ENCODE data around the gene SH3TC1.

DNA sequence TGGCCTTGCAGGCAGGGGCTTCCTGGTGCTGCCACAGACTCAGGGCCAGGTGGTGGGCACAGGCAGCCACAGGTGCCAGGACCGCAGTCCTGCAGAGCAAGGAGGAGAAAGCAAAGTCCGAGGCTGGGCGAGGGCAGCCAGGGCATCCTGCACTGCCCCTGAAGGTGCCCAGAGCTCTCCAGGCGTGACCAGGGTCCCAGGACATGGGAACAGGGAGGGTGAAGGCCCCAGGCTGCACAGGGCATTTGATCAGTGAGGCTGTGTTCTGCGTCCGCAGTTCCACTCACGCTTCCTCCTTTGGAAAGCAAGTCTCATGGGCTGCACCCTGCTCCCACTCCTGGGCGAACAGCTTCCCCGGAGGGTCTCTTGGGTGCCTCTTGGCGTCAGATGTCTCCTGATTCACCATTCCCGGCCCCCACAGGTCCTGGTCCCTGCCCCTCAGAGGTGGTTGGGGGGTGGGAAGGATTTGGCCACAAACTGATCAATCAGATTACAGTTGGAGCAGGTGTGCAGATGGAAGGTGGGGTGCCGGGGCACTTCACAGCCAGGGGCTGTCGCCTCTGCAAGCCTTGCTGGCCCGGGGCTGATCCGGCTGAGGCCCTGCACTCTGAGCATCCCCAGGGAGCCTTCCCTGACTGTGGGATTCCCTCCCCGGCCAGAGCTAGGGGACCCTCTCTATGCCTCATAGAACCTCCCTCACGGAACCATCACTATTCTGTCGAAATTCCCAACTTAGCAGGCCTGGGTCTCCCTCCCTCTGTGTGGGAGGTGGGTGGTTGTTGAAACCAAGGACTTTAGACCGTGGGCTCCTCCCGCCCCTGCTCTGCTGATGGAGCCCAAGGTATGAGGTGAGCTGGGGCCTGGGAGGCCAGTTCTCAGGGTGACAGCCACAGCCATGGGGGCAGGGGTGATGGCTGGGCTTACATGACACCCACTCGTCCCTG lies 3.3 kb downstream of the SH3TC1 start:
- TF ChIP-seq, protein P1, sequence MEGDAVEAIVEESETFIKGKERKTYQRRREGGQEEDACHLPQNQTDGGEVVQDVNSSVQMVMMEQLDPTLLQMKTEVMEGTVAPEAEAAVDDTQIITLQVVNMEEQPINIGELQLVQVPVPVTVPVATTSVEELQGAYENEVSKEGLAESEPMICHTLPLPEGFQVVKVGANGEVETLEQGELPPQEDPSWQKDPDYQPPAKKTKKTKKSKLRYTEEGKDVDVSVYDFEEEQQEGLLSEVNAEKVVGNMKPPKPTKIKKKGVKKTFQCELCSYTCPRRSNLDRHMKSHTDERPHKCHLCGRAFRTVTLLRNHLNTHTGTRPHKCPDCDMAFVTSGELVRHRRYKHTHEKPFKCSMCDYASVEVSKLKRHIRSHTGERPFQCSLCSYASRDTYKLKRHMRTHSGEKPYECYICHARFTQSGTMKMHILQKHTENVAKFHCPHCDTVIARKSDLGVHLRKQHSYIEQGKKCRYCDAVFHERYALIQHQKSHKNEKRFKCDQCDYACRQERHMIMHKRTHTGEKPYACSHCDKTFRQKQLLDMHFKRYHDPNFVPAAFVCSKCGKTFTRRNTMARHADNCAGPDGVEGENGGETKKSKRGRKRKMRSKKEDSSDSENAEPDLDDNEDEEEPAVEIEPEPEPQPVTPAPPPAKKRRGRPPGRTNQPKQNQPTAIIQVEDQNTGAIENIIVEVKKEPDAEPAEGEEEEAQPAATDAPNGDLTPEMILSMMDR (IDR thresholded peaks at IDR 0.05; ENCODE audit: low read length) = no peak
- TF ChIP-seq EZH2 (IDR thresholded peaks at IDR 0.05; ENCODE audit: borderline replicate concordance, low read length) = no peak
